Vagina (tissue), 2 donors: ENCODE measurements around the gene BRINP2. TPM values are rescaled to one million over a fixed set of nuclear protein-coding genes. Genes with fewer than 3 reads are reported as not detected.

Experiments used
- DNase-seq, 2 donors: peaks; one replicate each; pipeline ENCODE4 v3.0.0-alpha.2; 2017; ENCODE audit errors: extremely low spot score in 2 of 2
- H3K27ac ChIP-seq: fragments of 200-600 bp; sonication (generic); one replicate; pipeline ENCODE4 v1.5.1; 2019
- H3K27me3 ChIP-seq: fragments of 200-600 bp; sonication (generic); one replicate; pipeline ENCODE4 v1.5.1; 2019
- H3K36me3 ChIP-seq, 2 donors: fragments of 200-600 bp; sonication (generic); one replicate each; pipeline ENCODE4 v1.5.1; 2017 to 2019
- H3K4me1 ChIP-seq: fragments of 200-600 bp; sonication (generic); one replicate; pipeline ENCODE4 v1.5.1; 2019
- H3K4me3 ChIP-seq, 2 donors: fragments of 200-600 bp; sonication (generic); 1 replicate in 1 of 2; 2 replicates in 1 of 2; pipeline ENCODE4 v1.5.1; 2016 to 2019
- H3K9me3 ChIP-seq: fragments of 200-600 bp; sonication (generic); one replicate; pipeline ENCODE4 v1.5.1; 2019
- CTCF ChIP-seq, 3 experiments: fragments of 450-650 bp in 2 of 3; fragments of 200-600 bp in 1 of 3; sonication (generic) in 1 of 3; IDR thresholded peaks; one replicate each; pipeline ENCODE4 v1.5.1; 2017 to 2019; ENCODE audit warnings: antibody characterized with exemption in 3 of 3, mild to moderate bottlenecking in 2 of 3, moderate library complexity in 2 of 3
- POLR2A ChIP-seq, 2 donors: fragments of 450-650 bp; IDR thresholded peaks; one replicate each; pipeline ENCODE4 v1.6.1; 2017; ENCODE audit warnings: antibody characterized with exemption in 2 of 2, mild to moderate bottlenecking in 2 of 2, moderate library complexity in 2 of 2
- POLR2AphosphoS5 ChIP-seq, 2 donors: sonication (generic); formaldehyde crosslinking; IDR thresholded peaks; one replicate each; pipeline ENCODE4 v1.9.0; 2017; ENCODE audit warnings: antibody characterized with exemption in 2 of 2, mild to moderate bottlenecking in 2 of 2, low read depth in 1 of 2; ENCODE audit not compliant: insufficient read depth in 1 of 2
- intact Hi-C: fragments of 100-400 bp; cut with DNase I; formaldehyde crosslinking; loops from one replicate; pipeline ENCODE4 v1.15.1; 2023
- total RNA-seq: library from RNA; depleted of rRNA; stranded (reverse); fragments of >200 nt; gene quantifications from one replicate; pipeline ENCODE4 v1.2.3, GENCODE V29; 2016

BRINP2 gene
- total RNA-seq, 1 donor from 2014 or later: 0.49 TPM

- intact Hi-C loops: no loop called here
- Histone ChIP-seq H3K4me3 (no peak overlapping the region), H3K4me1 (no peaks in the 10 kb centered on the region), H3K9me3 (no peaks in the 10 kb centered on the region), H3K27ac (no peak overlapping the region), H3K36me3 (no peaks in the 10 kb centered on the region), H3K27me3 (no peaks in the 10 kb centered on the region)
- TF ChIP-seq POLR2A (IDR thresholded peaks at IDR 0.05): no peak
- TF ChIP-seq POLR2AphosphoS5 (IDR thresholded peaks at IDR 0.05; ENCODE audit: insufficient read depth in 1 of 2, low read depth in 1 of 2): no peak
- no peak for TF ChIP-seq CTCF (IDR thresholded peaks at IDR 0.05)
- DNase-seq: no peak
Measured at GRCh38 chr1:177302357-177303044, 131.7 kb downstream of the BRINP2 start.

- intact Hi-C loops: no loop called here
- Histone ChIP-seq H3K4me3 (no peak overlapping the region), H3K4me1 (no peaks in the 10 kb centered on the region), H3K9me3 (no peaks in the 10 kb centered on the region), H3K36me3 (no peaks in the 10 kb centered on the region), H3K27me3 (no peaks in the 10 kb centered on the region), H3K27ac (no peak overlapping the region)
- TF ChIP-seq POLR2A (IDR thresholded peaks at IDR 0.05) (no peak), CTCF (IDR thresholded peaks at IDR 0.05) (no peak), POLR2AphosphoS5 (IDR thresholded peaks at IDR 0.05; ENCODE audit: insufficient read depth in 1 of 2, low read depth in 1 of 2) (no peak)
- no peak for DNase-seq
Measured at GRCh38 chr1:177305040-177306018, 134.6 kb downstream of the BRINP2 start.

GRCh38 chr1:177306019-177306415 lies 135.3 kb downstream of the BRINP2 start:
- no peak for DNase-seq
- no peaks in the 10 kb centered on the region for H3K36me3 ChIP-seq
- intact Hi-C loops: no loop called here
- no peaks in the 10 kb centered on the region for H3K27me3 ChIP-seq
- H3K4me1 ChIP-seq: no peaks in the 10 kb centered on the region
- no peaks in the 10 kb centered on the region for H3K9me3 ChIP-seq
- TF ChIP-seq CTCF (IDR thresholded peaks at IDR 0.05) (no peak), POLR2AphosphoS5 (IDR thresholded peaks at IDR 0.05; ENCODE audit: insufficient read depth in 1 of 2, low read depth in 1 of 2) (no peak), POLR2A (IDR thresholded peaks at IDR 0.05) (no peak)
- no peak overlapping the region for H3K27ac ChIP-seq
- no peak overlapping the region for H3K4me3 ChIP-seq

- Histone ChIP-seq H3K4me1 (no peaks in the 10 kb centered on the region), H3K4me3 (no peak overlapping the region), H3K27me3 (no peaks in the 10 kb centered on the region), H3K36me3 (no peaks in the 10 kb centered on the region), H3K27ac (no peak overlapping the region), H3K9me3 (no peaks in the 10 kb centered on the region)
- DNase-seq: no peak
- TF ChIP-seq POLR2AphosphoS5 (IDR thresholded peaks at IDR 0.05; ENCODE audit: insufficient read depth in 1 of 2, low read depth in 1 of 2) (no peak), CTCF (IDR thresholded peaks at IDR 0.05) (no peak), POLR2A (IDR thresholded peaks at IDR 0.05) (no peak)
- intact Hi-C loops: no loop called here
Measured at GRCh38 chr1:177306981-177307380, 136.2 kb downstream of the BRINP2 start.
